Trophoblast cell (in vitro differentiated cells and primary cell): ENCODE data around the gene ALG11.

Source experiments
- DNase-seq, 2 donors: peaks; one replicate each; pipeline ENCODE4 v3.0.0-alpha.2; 2016
- H2AFZ ChIP-seq: 2 replicates; pipeline ENCODE4 v1.6.1; 2013; ENCODE audit warnings: low read length, moderate library complexity, mild to moderate bottlenecking; ENCODE audit not compliant: insufficient read depth, poor library complexity
- H2AK5ac ChIP-seq: 2 replicates; pipeline ENCODE4 v1.6.1; 2013; ENCODE audit warnings: mild to moderate bottlenecking, low read length
- H2BK120ac ChIP-seq: 2 replicates; pipeline ENCODE4 v1.6.1; 2013; ENCODE audit warnings: low read length, mild to moderate bottlenecking, moderate library complexity; ENCODE audit not compliant: insufficient read depth, poor library complexity
- H2BK12ac ChIP-seq: 2 replicates; pipeline ENCODE4 v1.6.1; 2013; ENCODE audit warnings: mild to moderate bottlenecking, low read length, moderate library complexity
- H2BK5ac ChIP-seq: 2 replicates; pipeline ENCODE4 v1.6.1; 2013; ENCODE audit warnings: low read length, low read depth, moderate library complexity, mild to moderate bottlenecking; ENCODE audit not compliant: poor library complexity
- H3K14ac ChIP-seq: 2 replicates; pipeline ENCODE4 v1.6.1; 2013; ENCODE audit warnings: mild to moderate bottlenecking, low read length
- H3K18ac ChIP-seq: 2 replicates; pipeline ENCODE4 v1.6.1; 2013; ENCODE audit warnings: mild to moderate bottlenecking, low read length
- H3K23ac ChIP-seq: 2 replicates; pipeline ENCODE4 v1.6.1; 2013; ENCODE audit warnings: low read length
- H3K27ac ChIP-seq: 2 replicates; pipeline ENCODE4 v1.5.1; 2013; ENCODE audit warnings: low read depth, mild to moderate bottlenecking, inconsistent platforms, low read length, moderate library complexity
- H3K27me3 ChIP-seq: 2 replicates; pipeline ENCODE4 v1.6.1; 2013; ENCODE audit warnings: inconsistent platforms, mild to moderate bottlenecking, low read length, moderate library complexity; ENCODE audit not compliant: insufficient read depth
- H3K36me3 ChIP-seq, 2 experiments: 1 replicate in 1 of 2; 2 replicates in 1 of 2; pipeline ENCODE4 v1.6.1; 2013; ENCODE audit warnings: low read length in 2 of 2, mild to moderate bottlenecking in 2 of 2, moderate library complexity in 1 of 2; ENCODE audit not compliant: insufficient read depth in 2 of 2, control insufficient read depth in 1 of 2
- H3K4ac ChIP-seq: 2 replicates; pipeline ENCODE4 v1.6.1; 2013; ENCODE audit warnings: low read depth, mild to moderate bottlenecking, low read length, moderate library complexity
- H3K4me1 ChIP-seq, 2 experiments: 1 replicate in 1 of 2; 2 replicates in 1 of 2; pipeline ENCODE4 v1.6.1; 2013; ENCODE audit warnings: low read length in 2 of 2, mild to moderate bottlenecking in 2 of 2, moderate library complexity in 1 of 2; ENCODE audit not compliant: insufficient read depth in 2 of 2, control insufficient read depth in 1 of 2
- H3K4me2 ChIP-seq: 2 replicates; pipeline ENCODE4 v1.6.1; 2013; ENCODE audit warnings: inconsistent platforms, mild to moderate bottlenecking, low read length, moderate library complexity
- H3K4me3 ChIP-seq: 2 replicates; pipeline ENCODE4 v1.5.1; 2013; ENCODE audit warnings: mild to moderate bottlenecking, low read depth, low read length, inconsistent platforms
- H3K79me1 ChIP-seq: one replicate; pipeline ENCODE4 v1.6.1; 2013; ENCODE audit warnings: low read length
- H3K79me2 ChIP-seq: 2 replicates; pipeline ENCODE4 v1.6.1; 2013; ENCODE audit warnings: low read length, mild to moderate bottlenecking; ENCODE audit not compliant: control insufficient read depth, insufficient read depth, poor library complexity
- H3K9ac ChIP-seq: 2 replicates; pipeline ENCODE4 v1.6.1; 2013; ENCODE audit warnings: mild to moderate bottlenecking, low read length
- H3K9me3 ChIP-seq: 2 replicates; pipeline ENCODE4 v1.6.1; 2013; ENCODE audit warnings: low read depth, mild to moderate bottlenecking, control low read depth, inconsistent platforms, low read length; ENCODE audit not compliant: insufficient read depth
- H4K12ac ChIP-seq: 2 replicates; pipeline ENCODE4 v1.6.1; 2013; ENCODE audit warnings: low read depth, mild to moderate bottlenecking, low read length, moderate library complexity
- H4K8ac ChIP-seq: 2 replicates; pipeline ENCODE4 v1.6.1; 2013; ENCODE audit warnings: low read depth, mild to moderate bottlenecking, low read length, moderate library complexity
- H4K91ac ChIP-seq: one replicate; pipeline ENCODE4 v1.6.1; 2013; ENCODE audit warnings: low read depth, mild to moderate bottlenecking, low read length, moderate library complexity
- WGBS: extraction: QIAGEN DNeasy Blood & Tissue Kit; methylation state at CpG from one replicate; pipeline ENCODE4 v1.1.7; 2013; ENCODE audit warnings: missing lambda C conversion rate; ENCODE audit not compliant: insufficient read length, insufficient coverage; ENCODE audit errors: extremely low coverage; 5-methylcytosine and 5-hydroxymethylcytosine counted together

The ALG11 gene

GRCh38 chr13:52005841-52006522, 6.2 kb upstream of the ALG11 start:
- Histone ChIP-seq H3K23ac (no peak overlapping the region), H4K8ac (no peak overlapping the region), H3K14ac (no peak overlapping the region), H2AFZ (no peak overlapping the region), H3K9ac (no peak overlapping the region), H3K18ac (no peak overlapping the region), H2BK5ac (no peak overlapping the region), H4K91ac (no peak overlapping the region), H4K12ac (no peak overlapping the region), H3K4me2 (no peak overlapping the region), H3K9me3 (peaks cover 2% of the 10 kb centered on the region), H3K4me3 (no peak overlapping the region), H2AK5ac (no peak overlapping the region), H3K27me3 (no peaks in the 10 kb centered on the region), H3K79me1 (no peaks in the 10 kb centered on the region), H2BK120ac (no peak overlapping the region), H3K27ac (no peak overlapping the region), H2BK12ac (no peak overlapping the region), H3K4me1 (peaks cover 0 to 4% of the 10 kb centered on the region in 2 experiments), H3K36me3 (no peaks in the 10 kb centered on the region), H3K79me2 (no peaks in the 10 kb centered on the region), H3K4ac (no peak overlapping the region)
- WGBS = no CpG with 5 or more reads among the region's 13 CpGs
- peak; percentile 58 to 60 for DNase-seq

DNA sequence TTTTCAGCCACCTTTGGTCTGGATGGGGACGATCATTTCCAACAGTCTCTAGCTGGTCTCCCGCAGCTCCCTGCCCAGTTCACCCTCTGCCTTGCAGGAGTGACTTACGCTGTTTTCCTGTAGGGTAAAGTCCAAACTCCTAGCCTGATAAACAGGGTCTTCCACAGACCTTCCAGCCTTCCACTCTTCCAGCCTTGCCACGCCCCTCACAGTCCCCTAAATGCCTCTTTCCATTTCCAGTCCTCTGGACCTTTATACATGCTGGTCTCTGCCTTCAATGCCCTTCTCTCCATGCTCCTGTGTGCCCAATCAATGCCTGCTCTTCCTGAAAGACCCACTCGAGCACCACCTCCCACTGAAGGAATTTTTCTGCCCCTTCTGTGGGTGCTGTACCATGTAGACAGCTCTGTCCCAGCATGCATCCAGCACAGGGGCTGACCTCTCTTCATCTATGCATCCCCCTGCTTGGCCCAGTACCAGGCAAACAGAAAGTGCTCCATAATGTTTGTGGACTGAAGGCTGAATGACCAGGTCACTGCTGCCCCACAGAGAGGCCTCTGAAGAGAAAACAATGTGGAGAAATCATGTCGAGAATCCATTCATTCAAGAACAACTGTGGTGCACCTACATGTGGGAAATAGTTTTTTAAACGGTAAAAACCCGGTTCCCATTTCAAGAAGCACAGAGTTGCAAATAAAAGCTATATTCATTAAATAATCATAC, 5.5 kb upstream of the ALG11 start:
- Histone ChIP-seq H3K27me3 (no peaks in the 10 kb centered on the region), H3K4me1 (peaks cover 0 to 5% of the 10 kb centered on the region in 2 experiments), H2AFZ (no peak overlapping the region), H3K9me3 (peaks cover 5% of the 10 kb centered on the region), H4K8ac (no peak overlapping the region), H2BK120ac (no peak overlapping the region), H4K12ac (no peak overlapping the region), H2BK5ac (no peak overlapping the region), H2AK5ac (no peak overlapping the region), H3K4me3 (no peak overlapping the region), H3K4ac (no peak overlapping the region), H3K36me3 (no peaks in the 10 kb centered on the region), H2BK12ac (no peak overlapping the region), H3K27ac (no peak overlapping the region), H3K79me1 (peaks cover 3% of the 10 kb centered on the region), H3K4me2 (no peak overlapping the region), H3K18ac (no peak overlapping the region), H3K9ac (no peak overlapping the region), H3K79me2 (peaks cover 4% of the 10 kb centered on the region), H4K91ac (no peak overlapping the region), H3K14ac (no peak overlapping the region), H3K23ac (no peak overlapping the region)
- DNase-seq = no peak
- no CpG with 5 or more reads among the region's 8 CpGs for WGBS

DNA sequence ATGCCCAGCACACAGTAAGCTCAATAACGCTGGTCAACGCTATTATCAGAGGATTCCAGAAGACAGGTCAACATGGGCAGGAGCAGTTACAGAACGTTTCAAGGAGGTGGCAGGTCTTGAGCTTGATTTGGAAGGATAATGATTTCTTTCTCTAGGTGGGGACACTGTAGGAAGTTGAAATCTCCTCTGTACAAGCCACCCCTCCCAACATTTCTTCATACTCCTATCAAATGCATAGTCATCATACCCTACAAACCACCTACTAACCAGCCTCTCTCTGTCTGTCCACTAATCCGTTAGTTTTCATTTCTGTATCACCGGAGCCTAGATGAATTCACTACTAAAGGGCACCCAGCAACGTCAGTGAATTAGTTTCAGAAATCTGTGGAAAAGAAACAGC, 2.3 kb upstream of the ALG11 start:
- Histone ChIP-seq H4K91ac (no peak overlapping the region), H3K9ac (no peak overlapping the region), H2AK5ac (no peak overlapping the region), H4K8ac (no peak overlapping the region), H2BK120ac (no peak overlapping the region), H3K27me3 (no peaks in the 10 kb centered on the region), H3K9me3 (peaks cover 5% of the 10 kb centered on the region), H3K4ac (no peak overlapping the region), H3K4me3 (no peak overlapping the region), H3K27ac (no peak overlapping the region), H3K14ac (no peak overlapping the region), H3K4me1 (peaks cover 0 to 3% of the 10 kb centered on the region in 2 experiments), H2BK5ac (no peak overlapping the region), H3K36me3 (no peaks in the 10 kb centered on the region), H2AFZ (no peak overlapping the region), H3K23ac (no peak overlapping the region), H4K12ac (no peak overlapping the region), H3K18ac (no peak overlapping the region), H3K79me1 (peaks cover 8% of the 10 kb centered on the region), H3K4me2 (no peak overlapping the region), H3K79me2 (peaks cover 9% of the 10 kb centered on the region), H2BK12ac (no peak overlapping the region)
- DNase-seq = no peak
- no CpG with 5 or more reads among the region's 6 CpGs for WGBS

DNA sequence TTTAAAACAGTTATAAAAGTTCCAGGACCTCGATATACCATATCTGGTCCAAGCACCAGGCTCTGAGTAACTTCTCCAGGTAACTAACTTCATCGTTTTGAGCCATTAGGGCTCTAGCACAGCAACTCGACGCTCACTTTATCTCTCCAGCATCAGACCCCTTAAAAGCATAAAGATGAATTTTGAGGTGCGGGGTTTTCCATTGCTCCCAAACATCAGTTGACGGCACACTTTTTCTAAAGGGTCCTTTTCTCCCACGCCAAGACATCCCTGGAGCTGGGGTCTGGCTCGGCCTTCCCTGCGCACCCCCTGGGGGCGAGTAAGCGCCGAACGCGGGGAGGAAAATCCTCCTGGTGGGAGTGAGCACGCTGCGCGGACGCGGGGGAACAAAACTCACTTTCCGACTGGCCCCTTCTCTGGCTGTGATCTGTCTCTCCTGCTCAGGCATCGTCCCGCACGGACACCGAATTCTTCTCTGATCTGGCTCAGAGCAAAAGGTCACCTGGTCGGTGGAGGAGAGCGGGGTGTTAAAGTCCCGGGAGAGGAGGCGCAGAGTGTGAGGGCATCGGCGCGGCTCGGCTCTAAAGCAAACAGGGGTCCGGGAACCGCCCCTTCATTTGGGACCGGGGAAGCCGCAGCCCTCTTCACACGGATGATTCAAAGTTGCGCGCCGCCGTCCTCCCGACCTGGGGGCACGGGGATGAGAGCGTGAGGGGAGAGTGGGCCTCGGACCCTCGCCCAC, 1.1 kb upstream of the ALG11 start, which contains the start of gene ATP7B:
ATP7B (minus strand) TSS at position 561 of the 742 bp plus-strand sequence; CDS start at position 448, 113 bp downstream.
- H3K9ac ChIP-seq = peak within 1 kb of the TSS; percentile 78
- H3K4me1 ChIP-seq = peaks cover 0 to 3% of the 10 kb centered on the region in 2 experiments
- H3K36me3 ChIP-seq = no peaks in the 10 kb centered on the region
- no peak within 1 kb of the TSS for H3K23ac ChIP-seq
- no peak for DNase-seq
- peak within 1 kb of the TSS; percentile 87 for H3K18ac ChIP-seq
- H3K9me3 ChIP-seq = peaks cover 5% of the 10 kb centered on the region
- H4K8ac ChIP-seq = peak within 1 kb of the TSS; percentile 82
- peak within 1 kb of the TSS; percentile 20 for H3K27ac ChIP-seq
- H3K4me2 ChIP-seq = peak within 1 kb of the TSS; percentile 98
- H3K4ac ChIP-seq = peak within 1 kb of the TSS; percentile 70
- H2BK120ac ChIP-seq = peak within 1 kb of the TSS; percentile 53
- H3K79me1 ChIP-seq = peaks cover 8% of the 10 kb centered on the region
- no peak within 1 kb of the TSS for H2AK5ac ChIP-seq
- H2BK12ac ChIP-seq = peak within 1 kb of the TSS; percentile 32
- no peaks in the 10 kb centered on the region for H3K27me3 ChIP-seq
- peak within 1 kb of the TSS; percentile 86 for H4K12ac ChIP-seq
- peak within 1 kb of the TSS; percentile 5 for H2BK5ac ChIP-seq
- peak within 1 kb of the TSS; percentile 50 for H4K91ac ChIP-seq
- H3K79me2 ChIP-seq = peaks cover 9% of the 10 kb centered on the region
- peak within 1 kb of the TSS; percentile 93 for H3K4me3 ChIP-seq
- no CpG with 5 or more reads among the region's 46 CpGs for WGBS
- H2AFZ ChIP-seq = peak within 1 kb of the TSS; percentile 92
- H3K14ac ChIP-seq = peak within 1 kb of the TSS; percentile 72
